ENCODE results near the gene EPG5.

GRCh38 chr18:45830917-45831316 is 136.2 kb downstream of the EPG5 start:
- TF ChIP-seq, protein P1, sequence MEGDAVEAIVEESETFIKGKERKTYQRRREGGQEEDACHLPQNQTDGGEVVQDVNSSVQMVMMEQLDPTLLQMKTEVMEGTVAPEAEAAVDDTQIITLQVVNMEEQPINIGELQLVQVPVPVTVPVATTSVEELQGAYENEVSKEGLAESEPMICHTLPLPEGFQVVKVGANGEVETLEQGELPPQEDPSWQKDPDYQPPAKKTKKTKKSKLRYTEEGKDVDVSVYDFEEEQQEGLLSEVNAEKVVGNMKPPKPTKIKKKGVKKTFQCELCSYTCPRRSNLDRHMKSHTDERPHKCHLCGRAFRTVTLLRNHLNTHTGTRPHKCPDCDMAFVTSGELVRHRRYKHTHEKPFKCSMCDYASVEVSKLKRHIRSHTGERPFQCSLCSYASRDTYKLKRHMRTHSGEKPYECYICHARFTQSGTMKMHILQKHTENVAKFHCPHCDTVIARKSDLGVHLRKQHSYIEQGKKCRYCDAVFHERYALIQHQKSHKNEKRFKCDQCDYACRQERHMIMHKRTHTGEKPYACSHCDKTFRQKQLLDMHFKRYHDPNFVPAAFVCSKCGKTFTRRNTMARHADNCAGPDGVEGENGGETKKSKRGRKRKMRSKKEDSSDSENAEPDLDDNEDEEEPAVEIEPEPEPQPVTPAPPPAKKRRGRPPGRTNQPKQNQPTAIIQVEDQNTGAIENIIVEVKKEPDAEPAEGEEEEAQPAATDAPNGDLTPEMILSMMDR (IDR thresholded peaks at IDR 0.05) = no peak
- TF ChIP-seq POLR2A (IDR thresholded peaks at IDR 0.05) = no peak
